HL-60 (cell line): ENCODE data around the gene PTPRN2.

Source experiments
- CTCF ChIP-seq: IDR thresholded peaks from one replicate; pipeline ENCODE4 v1.5.1; 2011; ENCODE audit warnings: low read length, control low read depth, inconsistent platforms; ENCODE audit not compliant: insufficient read depth
- POLR2AphosphoS5 ChIP-seq: IDR thresholded peaks from 2 replicates; pipeline ENCODE4 v1.6.1; 2012; ENCODE audit warnings: low read depth
- REST ChIP-seq: IDR thresholded peaks from 2 replicates; pipeline ENCODE4 v1.6.1; 2012; ENCODE audit warnings: low read depth; ENCODE audit not compliant: insufficient replicate concordance

GRCh38 chr7:157553256-157553655 lies 1034.4 kb downstream of the PTPRN2 start:
- no peak for TF ChIP-seq POLR2AphosphoS5
- TF ChIP-seq CTCF = no peak
- TF ChIP-seq REST = no peak
